ENCODE data around the gene ROPN1L. TPM values are rescaled to one million over a fixed set of nuclear protein-coding genes. Genes with fewer than 3 reads are reported as not detected.
A peak's percentile ranks its signal among the peaks of the same experiment; 100 is the strongest.

The ROPN1L gene
- polyA plus RNA-seq, 1 experiment: 0.54 TPM

DNA sequence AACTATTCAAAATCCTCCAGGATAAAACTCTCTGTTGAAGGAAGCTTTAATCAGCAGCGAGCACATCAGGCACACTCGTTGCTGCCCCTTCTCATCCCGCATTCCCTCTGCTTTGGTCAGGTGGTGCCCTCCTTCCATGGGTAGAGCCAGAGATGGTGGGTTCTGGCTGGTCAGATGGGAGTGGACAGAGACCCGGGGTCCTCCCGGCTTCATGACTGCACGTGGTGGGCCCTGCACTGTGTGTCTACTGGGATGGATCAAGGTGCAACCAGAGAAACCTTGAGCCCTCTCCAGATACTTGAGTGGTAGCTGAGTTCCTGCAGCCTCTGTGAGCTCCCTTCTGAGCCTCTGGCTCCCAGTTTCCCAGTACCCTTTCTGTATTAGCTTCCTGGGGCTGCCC is 36.3 kb downstream of the ROPN1L start:
- no peak overlapping the region for H3K4me3 ChIP-seq (ENCODE audit: low read depth, low read length)
- no peaks in the 10 kb centered on the region for H3K27me3 ChIP-seq (ENCODE audit: control insufficient read depth, insufficient read depth, low read length)
- CTCF ChIA-PET: interaction anchor here (2.1 kb wide), 1 partner anchor 150 kb away, joined by 8 read pairs; no protein-coding TSS in a partner anchor
- TF ChIP-seq, protein P1, sequence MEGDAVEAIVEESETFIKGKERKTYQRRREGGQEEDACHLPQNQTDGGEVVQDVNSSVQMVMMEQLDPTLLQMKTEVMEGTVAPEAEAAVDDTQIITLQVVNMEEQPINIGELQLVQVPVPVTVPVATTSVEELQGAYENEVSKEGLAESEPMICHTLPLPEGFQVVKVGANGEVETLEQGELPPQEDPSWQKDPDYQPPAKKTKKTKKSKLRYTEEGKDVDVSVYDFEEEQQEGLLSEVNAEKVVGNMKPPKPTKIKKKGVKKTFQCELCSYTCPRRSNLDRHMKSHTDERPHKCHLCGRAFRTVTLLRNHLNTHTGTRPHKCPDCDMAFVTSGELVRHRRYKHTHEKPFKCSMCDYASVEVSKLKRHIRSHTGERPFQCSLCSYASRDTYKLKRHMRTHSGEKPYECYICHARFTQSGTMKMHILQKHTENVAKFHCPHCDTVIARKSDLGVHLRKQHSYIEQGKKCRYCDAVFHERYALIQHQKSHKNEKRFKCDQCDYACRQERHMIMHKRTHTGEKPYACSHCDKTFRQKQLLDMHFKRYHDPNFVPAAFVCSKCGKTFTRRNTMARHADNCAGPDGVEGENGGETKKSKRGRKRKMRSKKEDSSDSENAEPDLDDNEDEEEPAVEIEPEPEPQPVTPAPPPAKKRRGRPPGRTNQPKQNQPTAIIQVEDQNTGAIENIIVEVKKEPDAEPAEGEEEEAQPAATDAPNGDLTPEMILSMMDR (IDR thresholded peaks at IDR 0.05; ENCODE audit: insufficient read depth, low read depth, low read length): no peak
- POLR2A ChIA-PET: no interaction called here
- DNase-seq (ENCODE audit: low read depth): no peak
- H3K36me3 ChIP-seq (ENCODE audit: control insufficient read depth, insufficient read depth, low read length): no peaks in the 10 kb centered on the region

DNA sequence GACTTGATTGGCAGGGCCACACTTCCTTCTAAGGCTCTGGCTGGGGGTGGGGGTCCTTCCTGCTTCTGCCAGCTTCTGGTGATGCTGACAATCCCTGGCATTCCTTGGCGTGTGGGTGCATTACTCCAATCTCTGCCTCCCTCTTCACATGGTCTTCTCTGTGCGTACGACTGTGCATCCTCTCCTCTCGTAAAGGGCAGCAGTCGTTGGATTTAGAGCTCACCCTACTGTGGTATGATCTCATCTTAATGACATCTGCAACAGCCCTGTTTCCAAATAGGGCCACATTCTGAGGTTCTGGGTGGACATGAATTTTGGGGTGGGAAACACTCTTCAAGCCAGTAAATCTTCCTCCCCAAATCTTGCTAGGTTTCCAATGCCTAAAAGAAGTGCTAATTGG is 36.8 kb downstream of the ROPN1L start:
- Histone ChIP-seq H3K4me3 (ENCODE audit: low read depth, low read length) (no peak overlapping the region), H3K36me3 (ENCODE audit: control insufficient read depth, insufficient read depth, low read length) (no peaks in the 10 kb centered on the region), H3K27me3 (ENCODE audit: control insufficient read depth, insufficient read depth, low read length) (no peaks in the 10 kb centered on the region)
- CTCF ChIA-PET: no interaction called here
- POLR2A ChIA-PET: no interaction called here
- TF ChIP-seq, protein P1 (IDR thresholded peaks at IDR 0.05; ENCODE audit: insufficient read depth, low read depth, low read length): no peak
- no peak for DNase-seq (ENCODE audit: low read depth)

DNA sequence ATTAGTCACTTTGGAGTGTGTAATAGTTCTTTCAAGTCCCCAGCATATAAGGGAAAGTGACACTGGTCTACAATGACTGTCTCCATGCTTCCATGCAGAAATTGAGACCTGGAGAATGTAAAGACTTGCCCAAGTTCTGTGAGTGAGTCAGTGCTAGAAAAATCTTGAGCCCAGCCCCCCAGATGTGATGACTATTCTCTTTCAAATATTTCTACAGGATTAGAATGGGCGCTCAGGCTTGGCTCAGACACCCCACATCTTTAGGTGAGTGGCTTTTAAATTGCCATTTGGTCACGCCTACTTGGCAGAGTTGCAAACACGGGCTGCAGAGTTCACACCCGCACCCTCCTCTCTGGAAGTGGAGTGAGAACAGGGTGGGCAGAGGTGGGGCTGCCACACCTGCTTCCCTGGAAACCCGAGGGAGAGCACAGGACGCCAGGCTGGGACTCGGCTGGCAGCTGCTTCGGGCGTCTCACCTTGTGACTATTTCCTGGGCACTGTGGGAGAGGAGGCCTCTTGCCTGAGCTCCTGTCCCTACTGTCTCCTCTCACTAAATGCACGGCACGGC is 37.6 kb downstream of the ROPN1L start:
- CTCF ChIA-PET: interaction anchor here (1.4 to 1.9 kb wide), 2 partner anchors 32 to 148 kb away, joined by 4 to 6 read pairs; no protein-coding TSS in a partner anchor
- peak; percentile 52 for DNase-seq (ENCODE audit: low read depth)
- POLR2A ChIA-PET: no interaction called here

DNA sequence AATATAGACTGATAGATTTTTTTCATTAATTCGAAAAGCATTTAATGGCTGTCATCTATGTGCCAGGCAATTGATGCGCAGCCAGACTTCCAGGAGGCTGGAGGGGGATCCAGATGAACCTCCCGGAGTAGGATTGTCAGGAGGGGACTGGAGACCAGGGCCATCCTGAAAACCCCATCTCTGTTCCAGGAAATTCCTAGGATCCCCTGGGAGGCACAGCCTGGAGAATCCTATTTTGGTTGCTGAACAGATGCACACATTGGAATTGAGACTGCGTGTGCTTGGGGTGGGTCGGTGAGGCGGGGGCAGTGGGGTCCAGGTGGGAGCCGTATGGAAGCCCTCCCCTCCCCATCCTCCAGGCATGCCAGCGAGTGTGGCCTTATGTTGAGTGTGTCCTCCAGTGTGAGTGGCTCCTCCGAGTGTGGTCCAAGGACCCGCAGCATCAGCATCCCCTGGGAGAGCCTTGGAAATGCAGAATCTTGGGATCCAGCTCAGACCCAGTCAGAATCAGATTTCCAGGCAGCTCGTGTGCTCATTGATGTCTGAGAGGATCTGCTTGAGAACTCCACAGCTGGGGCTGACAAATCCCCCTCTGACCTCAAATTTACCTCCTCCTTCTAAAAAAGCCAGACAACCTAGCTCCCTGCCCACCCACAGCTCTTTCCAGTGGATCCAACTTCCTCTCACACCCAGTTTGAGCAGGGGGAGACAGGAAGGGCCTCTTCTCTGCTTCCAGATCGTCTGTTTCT is 38.7 kb downstream of the ROPN1L start:
- no peaks in the 10 kb centered on the region for H3K36me3 ChIP-seq (ENCODE audit: control insufficient read depth, insufficient read depth, low read length)
- POLR2A ChIA-PET: no interaction called here
- no peak overlapping the region for H3K4me3 ChIP-seq (ENCODE audit: low read depth, low read length)
- no peak for DNase-seq (ENCODE audit: low read depth)
- CTCF ChIA-PET: interaction anchor here (1.4 to 1.9 kb wide), 2 partner anchors 31 to 147 kb away, joined by 4 to 6 read pairs; no protein-coding TSS in a partner anchor
- TF ChIP-seq, protein P1 (IDR thresholded peaks at IDR 0.05; ENCODE audit: insufficient read depth, low read depth, low read length): no peak
- H3K27me3 ChIP-seq (ENCODE audit: control insufficient read depth, insufficient read depth, low read length): no peaks in the 10 kb centered on the region

More for the DNA sequence above, 37.6 kb downstream of the ROPN1L start:
- Histone ChIP-seq H3K27me3 (ENCODE audit: control insufficient read depth, insufficient read depth, low read length) (no peaks in the 10 kb centered on the region), H3K4me3 (ENCODE audit: low read depth, low read length) (no peak overlapping the region), H3K36me3 (ENCODE audit: control insufficient read depth, insufficient read depth, low read length) (no peaks in the 10 kb centered on the region)
- TF ChIP-seq, protein P1 (IDR thresholded peaks at IDR 0.05; ENCODE audit: insufficient read depth, low read depth, low read length): no peak

DNA sequence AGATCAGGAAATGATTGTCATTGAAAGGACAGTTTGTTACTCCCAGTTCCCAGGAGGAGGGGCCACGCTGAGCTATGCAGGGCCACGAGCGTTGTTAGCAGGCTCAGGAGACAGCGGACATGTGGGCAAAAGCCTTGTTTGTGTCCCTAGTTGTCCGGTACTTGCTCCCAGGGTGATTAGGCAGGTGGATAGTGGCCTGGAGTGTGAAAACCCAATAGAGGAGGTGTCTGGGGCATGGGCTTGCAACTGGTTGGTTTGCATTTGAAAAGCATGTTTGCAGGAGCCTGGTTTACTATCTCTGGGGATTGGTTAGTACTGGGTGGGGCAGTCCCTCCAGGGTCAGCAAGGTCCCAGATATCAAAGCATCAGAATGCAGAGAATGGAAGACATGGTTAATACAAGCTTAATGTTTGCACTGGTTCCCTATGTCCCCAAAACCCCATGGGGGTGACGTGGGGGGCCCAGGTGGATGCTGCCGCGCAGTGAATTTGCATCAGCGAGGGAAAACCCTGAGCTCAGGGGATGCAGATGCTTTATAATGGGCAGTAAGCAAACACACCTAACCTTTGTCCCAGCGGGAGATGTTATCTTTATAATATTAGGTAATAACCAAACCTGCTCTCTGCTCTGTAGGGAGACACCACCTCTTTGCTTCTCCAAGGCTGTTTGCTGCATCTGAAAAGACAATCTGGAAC is 39.7 kb downstream of the ROPN1L start:
- no peaks in the 10 kb centered on the region for H3K27me3 ChIP-seq (ENCODE audit: control insufficient read depth, insufficient read depth, low read length)
- no peak for DNase-seq (ENCODE audit: low read depth)
- H3K36me3 ChIP-seq (ENCODE audit: control insufficient read depth, insufficient read depth, low read length): no peaks in the 10 kb centered on the region
- no peak overlapping the region for H3K4me3 ChIP-seq (ENCODE audit: low read depth, low read length)
- ChIA-PET CTCF (interaction anchor here (1.9 kb wide), 1 partner anchor 146 kb away, joined by 4 read pairs; no protein-coding TSS in a partner anchor), POLR2A (no interaction called here)
- TF ChIP-seq, protein P1 (IDR thresholded peaks at IDR 0.05; ENCODE audit: insufficient read depth, low read depth, low read length): no peak

Data from BJ (cell line).